LoVo (cell line): ENCODE data around the gene NUDT1.

ENCODE experiments used
- DNase-seq: peaks from one replicate; pipeline ENCODE4 v3.0.0-alpha.2; 2016; ENCODE audit warnings: low spot score

NUDT1 gene

GRCh38 chr7:2299870-2300512 is 58.0 kb downstream of the NUDT1 start:
- DNase-seq = no peak
